Measurements from ENCODE around the gene LTB4R2.

GRCh38 chr14:24289649-24290280 lies 20.2 kb upstream of the LTB4R2 start:
- no peak for TF ChIP-seq POLR2A (IDR thresholded peaks at IDR 0.05)
- TF ChIP-seq CTCF (IDR thresholded peaks at IDR 0.05) = no peak
